ENCODE results near the gene SIRPB2. TPM values are rescaled to one million over a fixed set of nuclear protein-coding genes. Genes with fewer than 3 reads are reported as not detected.

SIRPB2 gene
- polyA plus RNA-seq, 1 donor (not counting 4 experiments of a cell fraction or from before 2014, with no cell fraction given): 1.6 TPM

- H3K4me2 ChIP-seq (ENCODE audit: control insufficient read depth, extremely low read depth, insufficient read depth, low read depth, low read length): no peak overlapping the region
- H3K9me3 ChIP-seq (ENCODE audit: control insufficient read depth, low read depth, low read length): no peaks in the 10 kb centered on the region
- no peak overlapping the region for H3K9ac ChIP-seq (ENCODE audit: control insufficient read depth, extremely low read depth, insufficient read depth, low read length)
- TF ChIP-seq EZH2 (IDR thresholded peaks at IDR 0.05; ENCODE audit: low read length) (no peak), CTCF (optimal IDR thresholded peaks at IDR 0.05 in 1 of 3, IDR thresholded peaks at IDR 0.05 in 1 of 3, conservative IDR thresholded peaks at IDR 0.05 in 1 of 3; ENCODE audit: extremely low read depth in 1 of 3, insufficient read depth in 2 of 3, low read length in 3 of 3) (no peak)
- DNase-seq (ENCODE audit: low read depth, low spot score) (no peak), FAIRE-seq (no peak)
- no peak overlapping the region for H3K4me3 ChIP-seq (ENCODE audit: control insufficient read depth in 2 of 3, extremely low read depth in 1 of 3, insufficient read depth in 2 of 3, low read depth in 1 of 3, low read length in 3 of 3)
- H3K79me2 ChIP-seq (ENCODE audit: control insufficient read depth, insufficient read depth, low read length): no peaks in the 10 kb centered on the region
- peaks cover 3% of the 10 kb centered on the region for H3K4me1 ChIP-seq (ENCODE audit: control insufficient read depth, extremely low read depth, insufficient read depth, low read length)
- H3K9me1 ChIP-seq (ENCODE audit: control insufficient read depth, extremely low read depth, insufficient read depth, low read length): no peaks in the 10 kb centered on the region
- H4K20me1 ChIP-seq (ENCODE audit: control insufficient read depth, extremely low read depth, insufficient read depth, low read length): no peaks in the 10 kb centered on the region
- no peaks in the 10 kb centered on the region for H3K27me3 ChIP-seq (ENCODE audit: control insufficient read depth, extremely low read depth, insufficient read depth, low read length)
- no peaks in the 10 kb centered on the region for H3K36me3 ChIP-seq (ENCODE audit: control insufficient read depth in 2 of 2, extremely low read depth in 1 of 2, insufficient read depth in 2 of 2, low read length in 2 of 2)
- no peak overlapping the region for H2AFZ ChIP-seq (ENCODE audit: control insufficient read depth, low read length)
- dilution Hi-C loops (cut with MboI; ENCODE audit: extremely low pct_ligation_motif_present, low sequenced_read_pairs): no loop called here
- no peak overlapping the region for H3K27ac ChIP-seq (ENCODE audit: control insufficient read depth, insufficient read depth, low read length)
These were observed 32.8 kb upstream of the SIRPB2 start for GRCh38 chr20:1524004-1524403.

GRCh38 chr20:1517010-1517409, 25.8 kb upstream of the SIRPB2 start:
- TF ChIP-seq CTCF (optimal IDR thresholded peaks at IDR 0.05 in 1 of 3, IDR thresholded peaks at IDR 0.05 in 1 of 3, conservative IDR thresholded peaks at IDR 0.05 in 1 of 3; ENCODE audit: extremely low read depth in 1 of 3, insufficient read depth in 2 of 3, low read length in 3 of 3) (no peak), EZH2 (IDR thresholded peaks at IDR 0.05; ENCODE audit: low read length) (no peak)
- no peaks in the 10 kb centered on the region for H3K36me3 ChIP-seq (ENCODE audit: control insufficient read depth in 2 of 2, extremely low read depth in 1 of 2, insufficient read depth in 2 of 2, low read length in 2 of 2)
- H2AFZ ChIP-seq (ENCODE audit: control insufficient read depth, low read length): no peak overlapping the region
- H3K9me3 ChIP-seq (ENCODE audit: control insufficient read depth, low read depth, low read length): no peaks in the 10 kb centered on the region
- H3K4me1 ChIP-seq (ENCODE audit: control insufficient read depth, extremely low read depth, insufficient read depth, low read length): no peaks in the 10 kb centered on the region
- H3K9me1 ChIP-seq (ENCODE audit: control insufficient read depth, extremely low read depth, insufficient read depth, low read length): no peaks in the 10 kb centered on the region
- DNase-seq (ENCODE audit: low read depth, low spot score): no peak
- dilution Hi-C loops (cut with MboI; ENCODE audit: extremely low pct_ligation_motif_present, low sequenced_read_pairs): no loop called here
- H3K27ac ChIP-seq (ENCODE audit: control insufficient read depth, insufficient read depth, low read length): no peak overlapping the region
- H4K20me1 ChIP-seq (ENCODE audit: control insufficient read depth, extremely low read depth, insufficient read depth, low read length): no peaks in the 10 kb centered on the region
- no peaks in the 10 kb centered on the region for H3K79me2 ChIP-seq (ENCODE audit: control insufficient read depth, insufficient read depth, low read length)
- H3K27me3 ChIP-seq (ENCODE audit: control insufficient read depth, extremely low read depth, insufficient read depth, low read length): no peaks in the 10 kb centered on the region
- no peak for FAIRE-seq
- no peak overlapping the region for H3K4me2 ChIP-seq (ENCODE audit: control insufficient read depth, extremely low read depth, insufficient read depth, low read depth, low read length)
- no peak overlapping the region for H3K4me3 ChIP-seq (ENCODE audit: control insufficient read depth in 2 of 3, extremely low read depth in 1 of 3, insufficient read depth in 2 of 3, low read depth in 1 of 3, low read length in 3 of 3)
- no peak overlapping the region for H3K9ac ChIP-seq (ENCODE audit: control insufficient read depth, extremely low read depth, insufficient read depth, low read length)

Data from keratinocyte (primary cell).